Psoas muscle (tissue), 8 donors: ENCODE results near the gene GOSR2. TPM values are rescaled to one million over a fixed set of nuclear protein-coding genes. Genes with fewer than 3 reads are reported as not detected.

Experiments used
- ATAC-seq, 4 donors: fragments of 200-7000 bp; cut with Tn5 transposase; one replicate each; pipeline ENCODE4 v1.9.1; 2020; ENCODE audit warnings: moderate library complexity in 3 of 4, mild to moderate bottlenecking in 2 of 4
- DNase-seq, 2 donors: peaks; one replicate each; pipeline ENCODE4 v3.0.0-alpha.2; 2020
- H3K27ac ChIP-seq: fragments of 200-600 bp; one replicate; pipeline ENCODE4 v1.8.0; 2022
- H3K27me3 ChIP-seq, 3 donors: fragments of 200-600 bp in 1 of 3; one replicate each; pipeline versions ENCODE4 v1.6.1 to v1.8.0; 2013 to 2022; ENCODE audit warnings: low read length in 2 of 3, mild to moderate bottlenecking in 2 of 3, moderate library complexity in 1 of 3; ENCODE audit not compliant: insufficient read depth in 3 of 3
- H3K36me3 ChIP-seq, 2 donors: fragments of 200-600 bp in 1 of 2; one replicate each; pipeline versions ENCODE4 v1.6.1 to v1.8.0; 2013 to 2022; ENCODE audit warnings: low read depth in 1 of 2, mild to moderate bottlenecking in 1 of 2, moderate library complexity in 1 of 2; ENCODE audit not compliant: insufficient read depth in 1 of 2
- H3K4me1 ChIP-seq: fragments of 200-600 bp; one replicate; pipeline ENCODE4 v1.8.0; 2022
- H3K4me3 ChIP-seq: fragments of 200-600 bp; one replicate; pipeline ENCODE4 v1.8.0; 2022; ENCODE audit warnings: mild to moderate bottlenecking
- H3K9me3 ChIP-seq: fragments of 200-600 bp; one replicate; pipeline ENCODE4 v1.8.0; 2022
- CTCF ChIP-seq: fragments of 200-600 bp; IDR thresholded peaks from one replicate; pipeline ENCODE4 v1.8.0; 2022; ENCODE audit warnings: antibody characterized with exemption
- WGBS, 3 donors: extraction: QIAGEN DNeasy Blood & Tissue Kit; methylation state at CpG; one replicate each; pipeline versions ENCODE4 v1.1.6 to v1.1.7; 2013; 5-methylcytosine and 5-hydroxymethylcytosine counted together
- intact Hi-C, 2 donors: fragments of 100-400 bp; cut with DNase I; formaldehyde crosslinking; loops; one replicate each; pipeline versions ENCODE4 v1.11.0 to v1.14.2; 2022
- polyA plus RNA-seq, 3 donors: library from polyadenylated mRNA; stranded (reverse); fragments of 200-250 nt; gene quantifications; one replicate each; pipeline ENCODE4 v1.2.3, GENCODE V29; 2013
- total RNA-seq, 4 donors: library from RNA; stranded (reverse); fragmentation: NEBNext Ultra II Directional in 2 of 4; extraction: Animal tissue kit (Norgen Biotek cat#: 25700) in 2 of 4; gene quantifications; one replicate each; pipeline versions ENCODE4 v1.2.1 to v1.2.4, GENCODE V29; 2021 to 2023
- donor health status: healthy with polysubstance abuse.
- donor health status: DM: no; HTN: no; CAD: no; lungs with moderate emphysema.
- donor health status: Bipolar disorder and iron deficiency.
- donor health status: healthy.
- donor health status: DM: yes; HTN: yes; CAD: no.
- donor health status: DM: no; HTN: no; CAD: no.
- donor health status: DM: no; HTN: no; CAD: no.
- donor health status: DM: yes; HTN: yes; CAD: no.

The GOSR2 gene
- total and polyA plus RNA-seq, 7 donors = 26.4 to 56.9 (median 44.9) TPM

GRCh38 chr17:46883871-46884520 is 39.0 kb upstream of the GOSR2 start:
- Histone ChIP-seq H3K27me3 (peaks cover 0 to 32% (median 5%) of the 10 kb centered on the region in 3 donors), H3K4me1 (no peaks in the 10 kb centered on the region), H3K4me3 (no peak overlapping the region), H3K9me3 (no peaks in the 10 kb centered on the region), H3K36me3 (no peaks in the 10 kb centered on the region), H3K27ac (no peak overlapping the region)
- 19 to 29% (median 22%) methylated on average over 18 to 19 of the region's 19 CpGs for WGBS, 3 donors
- DNase-seq = no peak
- no peak for TF ChIP-seq CTCF
- intact Hi-C loops = no loop called here
- ATAC-seq = no peak

- intact Hi-C loops = no loop called here
- ATAC-seq = no peak
Measured at GRCh38 chr17:46884552-46884951, 38.4 kb upstream of the GOSR2 start.

GRCh38 chr17:46885415-46886309 is 37.3 kb upstream of the GOSR2 start:
- intact Hi-C loops = no loop called here
- Histone ChIP-seq H3K27me3 (peaks cover 0 to 46% (median 5%) of the 10 kb centered on the region in 3 donors), H3K9me3 (no peaks in the 10 kb centered on the region), H3K36me3 (no peaks in the 10 kb centered on the region), H3K4me3 (no peak overlapping the region), H3K4me1 (no peaks in the 10 kb centered on the region), H3K27ac (no peak overlapping the region)
- DNase-seq = no peak
- WGBS, 3 donors = 61 to 63% (median 61%) methylated on average over 10 of the region's 10 CpGs
- ATAC-seq = no peak
- TF ChIP-seq CTCF = no peak

More at GRCh38 chr17:46884552-46884951, 38.4 kb upstream of the GOSR2 start:
- Histone ChIP-seq H3K27me3 (peaks cover 0 to 37% (median 5%) of the 10 kb centered on the region in 3 donors), H3K4me1 (no peaks in the 10 kb centered on the region), H3K9me3 (no peaks in the 10 kb centered on the region), H3K27ac (no peak overlapping the region), H3K4me3 (no peak overlapping the region), H3K36me3 (no peaks in the 10 kb centered on the region)
- no peak for TF ChIP-seq CTCF
- DNase-seq = no peak
- 64 to 71% (median 67%) methylated on average over 7 of the region's 7 CpGs for WGBS, 3 donors

GRCh38 chr17:46886310-46886663 is 36.7 kb upstream of the GOSR2 start:
- Histone ChIP-seq H3K27ac (no peak overlapping the region), H3K36me3 (no peaks in the 10 kb centered on the region), H3K27me3 (peaks cover 0 to 52% (median 5%) of the 10 kb centered on the region in 3 donors), H3K4me1 (no peaks in the 10 kb centered on the region), H3K4me3 (no peak overlapping the region), H3K9me3 (no peaks in the 10 kb centered on the region)
- no peak for DNase-seq
- 82 to 93% (median 85%) methylated on average over 1 of the region's 1 CpG for WGBS, 3 donors
- no peak for TF ChIP-seq CTCF
- ATAC-seq = no peak
- intact Hi-C loops = no loop called here
